GM12874 (cell line): ENCODE data around the gene ALOX12B.

Experiments
- TF ChIP-seq, protein P1 (sequence below): IDR thresholded peaks from 2 replicates; pipeline ENCODE4 v1.5.1; 2011; ENCODE audit warnings: low read depth, mild to moderate bottlenecking, control low read depth, low read length, moderate library complexity; ENCODE audit not compliant: insufficient read depth

ALOX12B gene

DNA sequence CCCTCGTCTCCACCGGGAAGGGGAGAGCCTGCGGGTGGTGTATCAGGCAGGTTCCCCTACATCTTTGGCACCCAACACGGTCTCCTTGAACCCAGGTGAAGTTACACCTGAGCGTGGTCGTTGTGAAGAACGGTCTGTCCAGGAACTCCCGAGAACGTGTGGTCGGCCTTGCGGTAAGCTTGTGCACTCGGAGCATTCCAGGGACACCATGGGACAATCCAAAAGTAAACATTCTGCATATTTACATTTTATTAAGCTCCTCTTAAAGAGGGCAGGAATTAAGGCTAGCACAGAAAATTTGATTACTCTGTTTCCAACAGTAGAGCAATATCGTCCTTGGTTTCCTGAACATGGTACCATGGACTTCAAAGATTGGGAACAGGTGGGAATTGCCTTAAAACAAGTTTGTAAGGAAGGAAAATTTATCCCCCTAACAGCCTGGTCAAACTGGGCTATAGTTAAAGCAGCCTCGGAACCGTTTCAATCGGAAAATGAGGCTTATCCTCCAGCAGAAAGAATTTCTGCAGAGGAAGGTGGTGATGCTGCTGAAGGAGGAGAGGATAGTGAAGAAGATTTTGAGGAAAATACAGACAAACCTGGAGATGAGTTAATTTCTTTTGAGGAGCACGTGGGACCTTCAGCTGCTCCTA lies 30.4 kb downstream of the ALOX12B start:
- TF ChIP-seq, protein P1, sequence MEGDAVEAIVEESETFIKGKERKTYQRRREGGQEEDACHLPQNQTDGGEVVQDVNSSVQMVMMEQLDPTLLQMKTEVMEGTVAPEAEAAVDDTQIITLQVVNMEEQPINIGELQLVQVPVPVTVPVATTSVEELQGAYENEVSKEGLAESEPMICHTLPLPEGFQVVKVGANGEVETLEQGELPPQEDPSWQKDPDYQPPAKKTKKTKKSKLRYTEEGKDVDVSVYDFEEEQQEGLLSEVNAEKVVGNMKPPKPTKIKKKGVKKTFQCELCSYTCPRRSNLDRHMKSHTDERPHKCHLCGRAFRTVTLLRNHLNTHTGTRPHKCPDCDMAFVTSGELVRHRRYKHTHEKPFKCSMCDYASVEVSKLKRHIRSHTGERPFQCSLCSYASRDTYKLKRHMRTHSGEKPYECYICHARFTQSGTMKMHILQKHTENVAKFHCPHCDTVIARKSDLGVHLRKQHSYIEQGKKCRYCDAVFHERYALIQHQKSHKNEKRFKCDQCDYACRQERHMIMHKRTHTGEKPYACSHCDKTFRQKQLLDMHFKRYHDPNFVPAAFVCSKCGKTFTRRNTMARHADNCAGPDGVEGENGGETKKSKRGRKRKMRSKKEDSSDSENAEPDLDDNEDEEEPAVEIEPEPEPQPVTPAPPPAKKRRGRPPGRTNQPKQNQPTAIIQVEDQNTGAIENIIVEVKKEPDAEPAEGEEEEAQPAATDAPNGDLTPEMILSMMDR = no peak

- TF ChIP-seq, protein P1 = no peak
These were observed 31.1 kb downstream of the ALOX12B start for GRCh38 chr17:8056232-8056975.

- TF ChIP-seq, protein P1 = no peak
These were observed 31.7 kb downstream of the ALOX12B start for GRCh38 chr17:8055851-8056231.

- TF ChIP-seq, protein P1 = no peak
These were observed 33.9 kb downstream of the ALOX12B start for GRCh38 chr17:8053600-8053999.

DNA sequence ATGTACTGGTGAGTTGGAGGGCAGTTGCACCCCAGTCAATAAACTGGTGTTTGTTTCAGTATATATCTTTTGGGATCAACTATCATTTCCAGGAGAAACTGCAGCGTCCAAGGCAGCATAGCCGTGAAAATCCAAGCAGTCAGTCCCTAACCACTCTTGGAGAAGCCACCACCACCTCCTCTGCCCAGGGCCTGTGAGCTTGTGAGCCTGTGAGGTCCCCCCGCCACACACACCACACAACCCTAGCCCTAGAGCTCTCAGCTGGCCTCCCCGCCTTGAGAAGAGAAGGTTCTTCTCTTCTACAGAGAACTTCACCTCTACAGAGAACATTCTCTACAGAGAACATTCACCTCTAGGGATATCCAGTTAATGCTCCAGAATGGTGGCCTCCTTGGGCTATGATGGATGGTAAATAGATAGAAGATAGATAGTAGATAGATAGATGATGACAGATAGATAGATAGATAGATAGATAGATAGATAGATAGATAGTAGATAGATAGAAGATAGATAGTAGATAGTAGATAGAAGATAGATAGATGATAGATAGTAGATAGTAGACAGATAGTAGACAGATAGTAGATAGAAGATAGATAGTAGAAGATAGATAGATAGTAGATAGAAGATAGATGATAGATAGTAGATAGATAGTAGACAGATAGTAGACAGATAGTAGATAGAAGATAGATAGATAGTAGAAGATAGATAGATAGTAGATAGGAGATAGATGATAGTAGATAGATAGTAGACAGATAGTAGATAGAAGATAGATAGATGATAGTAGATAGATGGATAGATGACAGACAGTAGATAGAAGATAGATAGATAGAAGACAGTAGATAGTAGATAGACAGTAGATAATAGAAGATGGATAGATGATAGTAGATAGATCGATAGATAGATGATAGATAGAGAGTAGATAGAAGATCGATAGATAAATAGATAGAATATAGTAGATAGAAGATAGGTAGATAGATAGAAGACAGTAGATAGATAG lies 35.0 kb downstream of the ALOX12B start:
- TF ChIP-seq, protein P1 = no peak

DNA sequence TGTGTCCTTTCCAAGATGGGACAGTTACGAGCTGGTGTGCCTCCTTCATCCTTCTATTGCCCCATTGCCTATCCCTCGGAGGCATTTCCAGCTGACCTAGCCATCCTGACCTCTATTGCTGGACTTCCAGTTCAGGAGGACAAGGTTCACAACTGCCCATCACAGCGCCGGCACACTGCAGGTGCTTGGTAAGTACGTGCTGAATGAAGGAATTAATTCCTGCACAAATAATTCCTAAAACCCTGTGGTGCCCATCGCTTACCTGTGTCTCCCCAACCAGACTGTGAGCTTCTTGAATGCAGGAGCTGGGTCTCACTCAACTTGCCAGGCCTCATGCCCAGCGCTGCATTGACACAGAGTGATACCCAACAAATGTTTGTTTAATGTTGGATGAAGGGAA lies 35.7 kb downstream of the ALOX12B start:
- TF ChIP-seq, protein P1 = no peak

GRCh38 chr17:8048736-8049135 lies 38.8 kb downstream of the ALOX12B start:
- TF ChIP-seq, protein P1 = no peak
